ENCODE measurements around the gene PI4KB. TPM values are rescaled to one million over a fixed set of nuclear protein-coding genes. Genes with fewer than 3 reads are reported as not detected.

The PI4KB gene
- polyA plus RNA-seq, 1 of the 3 experiments (the other 2 are of a cell fraction): 62.9 TPM

GRCh38 chr1:151265446-151266236 is 61.6 kb downstream of the PI4KB start:
- H3K4me3 ChIP-seq (ENCODE audit: low read depth in 2 of 2, low read length in 1 of 2): no peak overlapping the region
- no peak overlapping the region for H3K4me2 ChIP-seq
- no peaks in the 10 kb centered on the region for H3K4me1 ChIP-seq (ENCODE audit: control insufficient read depth in 1 of 2, insufficient read depth in 2 of 2, low read depth in 1 of 2, low read length in 1 of 2)
- H3K27ac ChIP-seq (ENCODE audit: low read depth in 2 of 2, low read length in 1 of 2): no peak overlapping the region
- TF ChIP-seq EP300 (IDR thresholded peaks at IDR 0.05; ENCODE audit: borderline replicate concordance in 1 of 2, low read depth in 1 of 2, low read length in 1 of 2): no peak
- TF ChIP-seq RXRA (IDR thresholded peaks at IDR 0.05; ENCODE audit: borderline replicate concordance, low read depth): no peak
- no peak for TF ChIP-seq GABPA (IDR thresholded peaks at IDR 0.05; ENCODE audit: low read depth)
- no peak for TF ChIP-seq RFX5 (IDR thresholded peaks at IDR 0.05; ENCODE audit: low read length)
- no peak for TF ChIP-seq SMC3 (IDR thresholded peaks at IDR 0.05; ENCODE audit: low read depth, low read length)
- TF ChIP-seq, protein P1, sequence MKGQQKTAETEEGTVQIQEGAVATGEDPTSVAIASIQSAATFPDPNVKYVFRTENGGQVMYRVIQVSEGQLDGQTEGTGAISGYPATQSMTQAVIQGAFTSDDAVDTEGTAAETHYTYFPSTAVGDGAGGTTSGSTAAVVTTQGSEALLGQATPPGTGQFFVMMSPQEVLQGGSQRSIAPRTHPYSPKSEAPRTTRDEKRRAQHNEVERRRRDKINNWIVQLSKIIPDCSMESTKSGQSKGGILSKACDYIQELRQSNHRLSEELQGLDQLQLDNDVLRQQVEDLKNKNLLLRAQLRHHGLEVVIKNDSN (IDR thresholded peaks at IDR 0.05; ENCODE audit: borderline replicate concordance, low read depth): no peak
- no peak for TF ChIP-seq ELF1 (IDR thresholded peaks at IDR 0.05)
- no peak for TF ChIP-seq TEAD4 (IDR thresholded peaks at IDR 0.05; ENCODE audit: borderline replicate concordance, insufficient read depth)
- no peak for TF ChIP-seq POLR2AphosphoS5 (IDR thresholded peaks at IDR 0.05; ENCODE audit: low read depth, low read length)
- no peak for TF ChIP-seq FOXM1 (IDR thresholded peaks at IDR 0.05; ENCODE audit: low read depth)
- TF ChIP-seq NRF1 (IDR thresholded peaks at IDR 0.05; ENCODE audit: low read depth, low read length): no peak
- TF ChIP-seq CHD2 (IDR thresholded peaks at IDR 0.05; ENCODE audit: low read length, partially characterized antibody): no peak
- no peak for TF ChIP-seq ZBTB33 (IDR thresholded peaks at IDR 0.05; ENCODE audit: borderline replicate concordance, low read depth)
- TF ChIP-seq, protein P2, sequence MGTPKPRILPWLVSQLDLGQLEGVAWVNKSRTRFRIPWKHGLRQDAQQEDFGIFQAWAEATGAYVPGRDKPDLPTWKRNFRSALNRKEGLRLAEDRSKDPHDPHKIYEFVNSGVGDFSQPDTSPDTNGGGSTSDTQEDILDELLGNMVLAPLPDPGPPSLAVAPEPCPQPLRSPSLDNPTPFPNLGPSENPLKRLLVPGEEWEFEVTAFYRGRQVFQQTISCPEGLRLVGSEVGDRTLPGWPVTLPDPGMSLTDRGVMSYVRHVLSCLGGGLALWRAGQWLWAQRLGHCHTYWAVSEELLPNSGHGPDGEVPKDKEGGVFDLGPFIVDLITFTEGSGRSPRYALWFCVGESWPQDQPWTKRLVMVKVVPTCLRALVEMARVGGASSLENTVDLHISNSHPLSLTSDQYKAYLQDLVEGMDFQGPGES (IDR thresholded peaks at IDR 0.05; ENCODE audit: low read depth, low read length): no peak
- TF ChIP-seq EZH2phosphoT487 (IDR thresholded peaks at IDR 0.05; ENCODE audit: borderline replicate concordance, low read depth): no peak
- no peak for TF ChIP-seq MEF2A (IDR thresholded peaks at IDR 0.05; ENCODE audit: borderline replicate concordance, low read depth)
- no peak for TF ChIP-seq TCF12 (IDR thresholded peaks at IDR 0.05)
- TF ChIP-seq RCOR1 (IDR thresholded peaks at IDR 0.05; ENCODE audit: low read length): no peak
- peaks cover 32 to 48% of the 10 kb centered on the region in 2 experiments for H3K36me3 ChIP-seq (replicated peaks in 1 of 2; ENCODE audit: control insufficient read depth in 1 of 2, insufficient read depth in 2 of 2, low read length in 1 of 2)
- no peak overlapping the region for H3K9ac ChIP-seq
- 0 out of 2 replicates have a peak, but pooled peaks cover 3% of the 10 kb centered on the region for H4K20me1 ChIP-seq (ENCODE audit: insufficient read depth)
- ChIA-PET POLR2A (no interaction called here), CTCF (interaction anchor here (0.7 to 1.9 kb wide), 3 partner anchors 13 to 78 kb away, joined by 3 to 7 read pairs (median 3); no protein-coding TSS in a partner anchor)
- 85% methylated on average over 12 of the region's 14 CpGs for WGBS (ENCODE audit: low lambda C conversion rate)
- no peaks in the 10 kb centered on the region for H3K9me2 ChIP-seq
- H3K79me2 ChIP-seq (ENCODE audit: insufficient read depth): peaks cover 22% of the 10 kb centered on the region
- DNase-seq: no peak
- no peaks in the 10 kb centered on the region for H3K9me3 ChIP-seq
- no peak overlapping the region for H2AFZ ChIP-seq (ENCODE audit: low read depth)
- no peaks in the 10 kb centered on the region for H3K27me3 ChIP-seq (ENCODE audit: insufficient read depth)
- H3F3A ChIP-seq (replicated peaks; ENCODE audit: insufficient read depth): peaks cover 6% of the 10 kb centered on the region
